Coronary artery (tissue), 2 donors: Measurements from ENCODE around the gene CDO1.

ENCODE experiments used
- DNase-seq: peaks from one replicate; pipeline ENCODE4 v3.0.0-alpha.2; 2017; ENCODE audit warnings: low spot score
- H3K27ac ChIP-seq, 2 donors: fragments of 200-600 bp; sonication (generic); one replicate each; pipeline ENCODE4 v1.5.1; 2016 to 2019
- H3K4me3 ChIP-seq: fragments of 200-600 bp; sonication (generic); 2 replicates; pipeline ENCODE4 v1.5.1; 2016; ENCODE audit warnings: mild to moderate bottlenecking, moderate library complexity
- TF ChIP-seq, protein P1 (sequence below): fragments of 200-600 bp; sonication (generic); IDR thresholded peaks from one replicate; pipeline ENCODE4 v1.5.1; 2019; ENCODE audit warnings: antibody characterized with exemption

The CDO1 gene

GRCh38 chr5:115807654-115808052 is 8.8 kb downstream of the CDO1 start:
- TF ChIP-seq, protein P1, sequence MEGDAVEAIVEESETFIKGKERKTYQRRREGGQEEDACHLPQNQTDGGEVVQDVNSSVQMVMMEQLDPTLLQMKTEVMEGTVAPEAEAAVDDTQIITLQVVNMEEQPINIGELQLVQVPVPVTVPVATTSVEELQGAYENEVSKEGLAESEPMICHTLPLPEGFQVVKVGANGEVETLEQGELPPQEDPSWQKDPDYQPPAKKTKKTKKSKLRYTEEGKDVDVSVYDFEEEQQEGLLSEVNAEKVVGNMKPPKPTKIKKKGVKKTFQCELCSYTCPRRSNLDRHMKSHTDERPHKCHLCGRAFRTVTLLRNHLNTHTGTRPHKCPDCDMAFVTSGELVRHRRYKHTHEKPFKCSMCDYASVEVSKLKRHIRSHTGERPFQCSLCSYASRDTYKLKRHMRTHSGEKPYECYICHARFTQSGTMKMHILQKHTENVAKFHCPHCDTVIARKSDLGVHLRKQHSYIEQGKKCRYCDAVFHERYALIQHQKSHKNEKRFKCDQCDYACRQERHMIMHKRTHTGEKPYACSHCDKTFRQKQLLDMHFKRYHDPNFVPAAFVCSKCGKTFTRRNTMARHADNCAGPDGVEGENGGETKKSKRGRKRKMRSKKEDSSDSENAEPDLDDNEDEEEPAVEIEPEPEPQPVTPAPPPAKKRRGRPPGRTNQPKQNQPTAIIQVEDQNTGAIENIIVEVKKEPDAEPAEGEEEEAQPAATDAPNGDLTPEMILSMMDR: no peak
- H3K4me3 ChIP-seq: no peak overlapping the region
- H3K27ac ChIP-seq: no peak overlapping the region
- DNase-seq: no peak

GRCh38 chr5:115806986-115807653 is 9.3 kb downstream of the CDO1 start:
- H3K4me3 ChIP-seq: no peak overlapping the region
- no peak for DNase-seq

GRCh38 chr5:115801984-115802383 is 14.5 kb downstream of the CDO1 start:
- H3K4me3 ChIP-seq: no peak overlapping the region
- TF ChIP-seq, protein P1: no peak

More at GRCh38 chr5:115806986-115807653, 9.3 kb downstream of the CDO1 start:
- no peak overlapping the region for H3K27ac ChIP-seq
- TF ChIP-seq, protein P1: no peak

GRCh38 chr5:115801152-115801551 is 15.3 kb downstream of the CDO1 start:
- H3K27ac ChIP-seq: no peak overlapping the region
- H3K4me3 ChIP-seq: no peak overlapping the region
- TF ChIP-seq, protein P1: no peak
- DNase-seq: no peak

More at GRCh38 chr5:115801984-115802383, 14.5 kb downstream of the CDO1 start:
- no peak for DNase-seq
- no peak overlapping the region for H3K27ac ChIP-seq

GRCh38 chr5:115800108-115800507 is 16.4 kb downstream of the CDO1 start:
- DNase-seq: no peak
- Histone ChIP-seq H3K4me3 (no peak overlapping the region), H3K27ac (no peak overlapping the region)
- TF ChIP-seq, protein P1: no peak

DNA sequence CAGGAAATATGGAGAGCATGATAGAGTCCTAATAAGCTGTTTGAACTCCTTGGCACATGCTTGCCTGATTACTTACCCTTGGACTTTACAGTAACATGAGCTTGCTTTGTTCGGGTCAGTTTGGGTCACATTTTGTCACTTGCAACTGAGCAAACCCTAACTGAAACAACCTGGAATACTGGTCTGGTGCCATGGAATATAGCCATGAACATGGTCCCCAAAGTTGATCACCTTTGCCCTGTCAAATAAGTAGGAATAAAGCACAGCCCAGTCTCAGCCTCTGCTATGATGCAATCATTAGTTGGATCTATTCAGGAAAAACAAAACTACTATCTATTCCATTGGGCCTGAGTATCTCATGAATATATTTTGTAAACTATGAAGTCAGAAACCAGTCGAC is 18.2 kb downstream of the CDO1 start:
- TF ChIP-seq, protein P1: no peak
- H3K4me3 ChIP-seq: no peak overlapping the region
- H3K27ac ChIP-seq: no peak overlapping the region
- no peak for DNase-seq

- H3K4me3 ChIP-seq: no peak overlapping the region
- H3K27ac ChIP-seq: no peak overlapping the region
- DNase-seq: no peak
- TF ChIP-seq, protein P1: no peak
Observed at GRCh38 chr5:115796656-115797055, 19.8 kb downstream of the CDO1 start.
